IPS-NIHi7 (cell line): ENCODE results near the gene BDH1.
A peak's percentile ranks its signal among the peaks of the same experiment; 100 is the strongest.

Source experiments
- DNase-seq: peaks from one replicate; pipeline ENCODE4 v3.0.0; 2012; ENCODE audit warnings: mixed read lengths; ENCODE audit errors: extremely low spot score

Gene BDH1

DNA sequence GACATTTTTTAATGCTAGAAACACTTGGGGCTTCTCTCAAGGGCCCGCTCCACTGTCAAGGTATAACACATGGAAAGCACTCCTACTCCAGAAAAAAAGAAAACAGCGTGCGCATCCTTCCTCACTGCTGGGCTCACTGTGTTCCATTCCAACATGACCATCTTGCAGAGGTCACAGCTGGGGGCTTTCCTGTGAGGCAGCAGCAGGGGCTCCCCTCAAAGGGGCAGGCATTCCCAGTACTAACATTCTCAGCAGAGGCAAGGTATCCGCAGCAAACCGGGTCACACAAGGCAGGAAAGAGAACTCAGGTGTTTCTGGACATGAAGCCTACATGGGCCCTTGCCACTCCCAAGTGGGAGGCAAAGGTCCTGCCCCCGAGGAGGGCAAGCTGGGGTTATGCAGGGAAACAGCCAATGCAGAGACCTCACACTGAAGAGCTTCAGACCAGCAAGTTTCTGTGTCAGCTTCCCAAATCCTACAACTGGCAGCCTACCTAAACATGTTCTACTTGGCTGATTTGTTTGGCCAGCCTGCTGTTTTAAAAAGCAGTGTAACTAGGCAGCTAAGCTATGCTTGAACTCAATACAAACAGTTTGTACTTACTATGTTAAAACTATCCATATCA, 6.4 kb downstream of the BDH1 start:
- DNase-seq: peak; percentile 14

GRCh38 chr3:197547306-197548011, 8.3 kb downstream of the BDH1 start:
- DNase-seq: peak; percentile 75

- DNase-seq: no peak
Measured at GRCh38 chr3:197546307-197547085, 9.3 kb downstream of the BDH1 start.

DNA sequence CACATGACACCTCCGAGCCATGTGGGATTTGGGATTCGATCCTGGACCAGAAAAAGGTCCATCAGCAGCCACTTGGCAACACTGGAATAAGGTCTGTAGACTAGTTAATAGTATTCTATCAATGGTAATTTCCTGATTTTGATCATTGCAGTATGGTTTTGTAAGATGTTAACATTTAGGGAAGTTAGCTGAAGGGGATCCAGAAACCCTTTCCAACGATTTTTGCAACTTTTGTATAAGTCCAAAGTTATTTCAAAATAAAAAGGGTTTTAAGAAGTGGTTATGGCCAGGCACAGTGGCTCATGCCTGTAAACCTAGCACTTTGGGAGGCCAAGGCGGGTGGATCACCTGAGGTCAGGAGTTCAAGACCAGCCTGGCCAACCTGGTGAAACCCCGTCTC, 10.2 kb downstream of the BDH1 start:
- no peak for DNase-seq

DNA sequence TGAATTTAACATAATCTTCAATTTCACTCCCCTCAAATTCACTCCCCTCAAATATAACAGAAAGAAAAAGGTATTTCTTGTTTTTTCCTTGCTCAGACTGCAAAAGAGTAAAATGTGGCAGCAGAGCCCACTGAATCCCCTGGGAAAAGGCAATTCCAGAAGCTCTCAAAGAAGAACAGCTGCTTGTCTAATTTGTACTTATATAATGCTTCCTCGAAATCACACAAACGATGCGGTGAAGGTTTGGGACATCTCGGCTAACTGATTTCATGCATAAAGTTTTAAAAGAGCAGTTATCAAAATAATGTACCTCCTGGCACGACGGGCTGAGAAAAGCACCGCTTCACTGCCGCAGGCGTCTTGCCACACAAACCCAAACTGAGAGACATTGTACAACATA, 10.7 kb downstream of the BDH1 start:
- DNase-seq: no peak

GRCh38 chr3:197542741-197543454, 12.9 kb downstream of the BDH1 start:
- DNase-seq: peak; percentile 10

DNA sequence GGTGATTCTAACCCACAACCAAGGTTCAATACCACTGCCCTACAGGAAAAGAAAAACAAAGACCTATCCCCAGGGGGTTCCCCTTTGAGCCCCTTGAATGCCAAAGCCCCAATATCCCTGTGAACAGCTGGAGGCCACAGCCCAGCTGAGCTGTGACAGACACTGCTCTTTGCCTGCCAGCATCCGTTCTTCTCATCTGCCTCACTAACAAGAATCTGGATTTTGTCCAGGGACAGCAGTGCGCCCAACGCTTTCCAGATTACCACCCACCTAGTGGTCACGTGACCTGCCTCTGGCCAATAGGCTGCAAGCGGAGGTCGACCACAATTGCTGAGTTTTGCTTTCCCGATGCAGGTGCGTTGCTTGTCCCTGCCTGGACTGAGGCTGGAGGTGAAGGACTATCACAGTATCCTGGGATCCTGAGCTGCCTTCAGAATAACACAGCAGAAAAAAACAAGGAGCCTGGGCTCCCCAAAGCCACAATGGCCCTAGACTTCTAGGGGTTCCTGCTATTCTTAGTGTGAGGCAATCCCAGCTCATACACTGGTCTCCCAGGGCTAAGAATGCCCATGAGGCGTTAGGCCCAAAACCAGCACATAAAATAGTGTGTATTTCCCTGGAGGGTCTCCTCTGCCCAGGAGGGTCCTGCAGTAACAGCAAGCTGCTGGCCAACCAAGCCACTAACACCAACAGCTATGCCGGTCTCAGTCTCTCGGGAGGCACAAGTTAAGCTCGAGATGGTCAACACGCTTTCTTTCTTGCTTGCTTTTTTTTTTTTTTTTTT, 13.8 kb downstream of the BDH1 start:
- peak; percentile 81 for DNase-seq

GRCh38 chr3:197540961-197541377, 14.8 kb downstream of the BDH1 start:
- DNase-seq: peak; percentile 52

- DNase-seq: no peak
Measured at GRCh38 chr3:197539651-197540051, 16.1 kb downstream of the BDH1 start.

DNA sequence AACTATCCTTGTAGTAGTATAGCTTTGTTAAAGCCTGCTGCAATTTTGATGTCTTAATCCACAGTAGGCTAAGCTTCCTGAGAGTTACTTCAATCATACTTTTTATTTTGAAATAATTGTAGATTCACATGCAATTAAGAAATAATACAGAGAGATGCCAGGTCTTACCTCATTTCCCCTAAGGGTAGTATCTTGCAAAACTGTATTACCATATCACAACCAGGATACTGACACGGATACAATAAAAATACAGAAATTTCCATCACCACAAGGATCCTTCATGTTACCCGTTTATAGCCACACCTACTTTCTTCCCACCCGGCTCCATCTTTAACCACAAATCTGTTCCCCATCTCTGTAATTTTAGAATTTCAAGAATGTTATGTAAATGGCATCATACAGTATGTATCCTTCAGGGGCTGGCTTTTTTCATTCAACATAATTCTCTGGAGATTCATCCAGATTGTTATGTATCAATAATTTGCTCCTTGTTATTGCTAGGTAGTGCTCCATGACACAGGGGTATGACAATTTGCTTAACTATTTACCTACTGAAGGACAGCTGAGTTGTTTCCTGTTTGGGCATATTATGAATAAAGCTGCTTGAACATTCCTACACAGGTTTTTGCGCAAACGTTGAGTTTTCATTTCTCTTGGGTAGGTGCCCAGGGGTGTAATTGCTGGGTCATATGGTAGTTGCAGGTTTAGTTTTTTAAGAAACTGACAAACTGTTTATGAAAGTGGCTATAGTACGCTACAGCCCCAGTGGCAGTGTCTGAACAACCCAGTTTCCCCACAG, 21.6 kb downstream of the BDH1 start:
- DNase-seq: no peak

DNA sequence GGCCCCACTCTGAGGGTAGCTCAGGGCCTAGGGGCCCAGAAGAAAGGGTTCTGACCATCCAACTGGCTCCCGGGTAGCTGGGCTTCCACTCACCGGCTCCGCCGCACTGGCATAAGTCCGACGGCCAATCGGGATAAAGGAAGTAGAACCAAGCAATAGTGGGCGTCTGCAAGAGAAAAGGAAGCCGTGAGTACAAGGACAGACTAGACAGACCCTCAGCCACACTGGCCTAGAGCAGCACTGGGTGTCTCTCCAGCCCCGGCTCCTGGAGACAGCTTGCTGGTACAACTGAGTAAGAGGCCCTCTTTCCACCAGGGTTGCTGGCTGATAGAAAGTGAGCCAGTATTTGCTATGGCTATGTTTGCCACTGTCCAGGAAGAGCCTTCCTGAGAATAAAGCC, 22.4 kb downstream of the BDH1 start:
- DNase-seq: no peak

DNA sequence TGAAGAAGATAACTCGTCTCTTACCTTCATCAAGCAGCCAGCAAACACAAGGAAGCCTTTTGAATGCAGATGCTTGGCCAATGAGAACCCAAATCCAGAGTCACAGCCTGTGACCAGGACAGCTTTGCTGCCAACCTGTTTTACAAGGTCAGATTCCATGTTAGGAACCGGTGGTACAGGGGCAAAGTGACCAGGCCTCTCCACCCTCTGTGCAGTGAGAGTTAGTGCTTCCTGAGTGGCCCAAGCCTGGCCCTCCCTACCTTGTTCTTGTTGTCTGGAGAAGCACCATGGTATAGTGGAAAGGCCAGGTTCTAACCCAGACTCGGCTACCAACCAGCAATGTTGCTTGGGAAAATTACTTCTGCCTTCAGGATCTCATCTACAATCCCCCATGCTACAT, 23.4 kb downstream of the BDH1 start:
- no peak for DNase-seq

GRCh38 chr3:197528190-197528589, 27.6 kb downstream of the BDH1 start:
- no peak for DNase-seq

DNA sequence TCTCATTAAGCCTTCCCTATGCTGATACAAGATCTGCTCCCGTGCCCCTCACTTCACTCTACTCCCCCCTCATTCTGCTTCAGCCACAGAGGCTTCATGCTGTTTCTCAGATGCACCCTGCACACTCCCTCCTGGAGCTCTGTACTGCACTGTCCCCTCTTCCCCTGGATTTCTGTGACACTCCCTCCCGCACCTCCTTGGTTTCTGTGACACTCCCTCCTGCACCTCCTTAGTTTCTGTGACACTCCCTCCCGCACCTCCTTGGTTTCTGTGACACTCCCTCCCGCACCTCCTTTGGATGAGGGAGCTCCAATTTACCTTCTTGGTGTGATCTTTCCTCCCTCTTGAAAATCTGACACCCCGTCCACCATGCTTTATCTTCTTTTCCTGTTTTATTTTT, 28.2 kb downstream of the BDH1 start:
- no peak for DNase-seq

DNA sequence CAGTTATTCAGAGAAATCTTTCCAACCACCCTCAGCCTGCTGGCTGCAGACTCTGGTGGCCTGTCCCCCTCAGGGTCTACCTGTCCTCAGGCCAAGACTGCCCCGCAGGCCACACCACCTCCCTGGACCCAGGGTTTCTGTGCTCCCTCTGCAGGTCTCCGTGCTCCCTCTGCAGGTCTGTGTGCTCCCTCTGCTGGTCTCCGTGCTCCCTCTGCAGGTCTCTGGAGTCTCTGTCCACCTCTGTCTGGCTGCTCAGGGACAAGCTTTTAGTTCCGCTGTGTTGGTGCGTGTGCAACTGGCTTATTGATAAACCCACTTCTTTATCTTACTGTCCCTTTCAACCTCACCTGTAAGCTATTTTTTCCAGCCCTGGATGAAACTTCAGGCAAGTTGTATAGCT, 30.1 kb downstream of the BDH1 start:
- DNase-seq: no peak

GRCh38 chr3:197524128-197524527, 31.6 kb downstream of the BDH1 start:
- no peak for DNase-seq

DNA sequence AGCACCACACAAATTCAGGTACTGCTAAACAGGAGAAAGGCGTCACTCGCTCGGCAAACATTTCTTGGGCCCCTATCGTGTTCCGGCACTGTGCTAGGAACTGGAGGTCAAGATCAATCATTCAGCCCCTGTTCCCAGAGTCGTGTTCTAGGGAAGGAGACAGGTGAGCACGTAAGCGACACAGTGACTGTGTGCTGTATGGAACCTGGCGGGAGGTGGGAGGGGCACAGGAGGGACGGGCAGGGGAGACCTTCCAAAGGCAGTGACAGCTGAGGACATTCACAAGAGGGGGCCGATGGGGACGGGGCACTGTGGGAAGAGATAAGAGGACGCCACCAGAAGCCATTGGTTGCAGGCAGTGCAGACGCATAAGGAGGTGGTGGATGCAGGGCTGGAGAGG, 32.2 kb downstream of the BDH1 start:
- no peak for DNase-seq

DNA sequence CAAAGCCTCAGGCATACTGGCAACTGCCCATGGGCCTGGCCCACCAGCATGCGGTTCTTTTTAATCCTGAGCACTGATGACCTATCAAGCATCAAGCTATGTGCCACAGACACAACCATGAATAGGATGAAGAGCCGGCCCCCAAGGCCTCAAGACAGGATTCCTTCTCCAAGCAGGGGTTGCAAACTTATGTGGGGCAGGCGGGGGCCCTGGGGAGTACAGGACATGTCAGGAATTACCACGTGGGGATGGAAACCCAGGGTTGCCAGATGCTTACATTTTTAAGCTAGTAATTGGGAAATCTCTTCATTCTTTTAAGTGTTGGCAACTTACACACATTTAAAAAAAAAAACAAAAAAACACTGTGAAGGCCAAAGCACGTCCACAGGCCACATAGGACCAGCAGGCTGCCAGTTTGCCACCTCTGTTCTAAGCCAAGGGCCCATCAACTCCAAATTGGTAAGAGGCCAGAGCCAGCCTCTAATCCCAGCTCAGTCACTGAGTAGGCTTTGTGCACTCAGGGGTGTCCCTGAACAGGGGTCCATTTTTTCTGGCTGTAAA, 32.8 kb downstream of the BDH1 start:
- DNase-seq: no peak

- no peak for DNase-seq
Measured at GRCh38 chr3:197522183-197522715, 33.5 kb downstream of the BDH1 start.
